Gastroesophageal sphincter (tissue), 3 donors: ENCODE data around the gene FBXL17.

Experiments
- CTCF ChIP-seq, 4 experiments: fragments of 200-600 bp in 2 of 4; fragments of 450-650 bp in 2 of 4; sonication (generic) in 1 of 4; IDR thresholded peaks; one replicate each; pipeline ENCODE4 v1.5.1; 2017 to 2019; ENCODE audit warnings: antibody characterized with exemption in 4 of 4, mild to moderate bottlenecking in 2 of 4, moderate library complexity in 2 of 4
- POLR2A ChIP-seq, 2 donors: fragments of 450-650 bp; IDR thresholded peaks; one replicate each; pipeline ENCODE4 v1.6.1; 2017; ENCODE audit warnings: antibody characterized with exemption in 2 of 2, mild to moderate bottlenecking in 2 of 2, moderate library complexity in 1 of 2

- TF ChIP-seq CTCF (IDR thresholded peaks at IDR 0.05) (no peak), POLR2A (IDR thresholded peaks at IDR 0.05) (no peak)
Observed at GRCh38 chr5:108373426-108373825, 8.5 kb downstream of the FBXL17 start.
